Liver (tissue), 10 donors: Measurements from ENCODE around the gene POTEH. TPM values are rescaled to one million over a fixed set of nuclear protein-coding genes. Genes with fewer than 3 reads are reported as not detected.
"Not testable (repeated sequence)": the region's sequence is repeated elsewhere in the genome, so short reads cannot be mapped to it uniquely, and the experiment has no call there.

Source experiments
- DNase-seq: peaks from one replicate; pipeline ENCODE4 v3.0.0-alpha.2; 2017; ENCODE audit warnings: low spot score
- H3K27ac ChIP-seq, 2 donors: one replicate each; pipeline ENCODE4 v1.7.0; 2013; ENCODE audit warnings: inconsistent platforms in 2 of 2, low read length in 2 of 2, control low read depth in 1 of 2, low read depth in 1 of 2, mild to moderate bottlenecking in 1 of 2
- H3K27me3 ChIP-seq, 4 donors: one replicate each; pipeline versions ENCODE4 v1.6.1 to v1.7.0; 2013; ENCODE audit warnings: low read length in 3 of 4, inconsistent platforms in 1 of 4, mild to moderate bottlenecking in 1 of 4, moderate library complexity in 1 of 4; ENCODE audit not compliant: control insufficient read depth in 4 of 4, insufficient read depth in 4 of 4
- H3K36me3 ChIP-seq, 4 donors: one replicate each; pipeline versions ENCODE4 v1.6.1 to v1.7.0; 2013; ENCODE audit warnings: low read length in 3 of 4, mild to moderate bottlenecking in 3 of 4, low read depth in 1 of 4, moderate library complexity in 1 of 4; ENCODE audit not compliant: control insufficient read depth in 4 of 4, insufficient read depth in 3 of 4
- H3K4me1 ChIP-seq, 4 donors: one replicate each; pipeline versions ENCODE4 v1.6.1 to v1.7.0; 2013; ENCODE audit warnings: low read length in 3 of 4, mild to moderate bottlenecking in 3 of 4, moderate library complexity in 1 of 4; ENCODE audit not compliant: control insufficient read depth in 4 of 4, insufficient read depth in 4 of 4
- H3K4me3 ChIP-seq, 3 donors: one replicate each; pipeline versions ENCODE4 v1.6.1 to v1.7.0; 2013; ENCODE audit warnings: low read length in 3 of 3, control low read depth in 1 of 3, low read depth in 1 of 3, mild to moderate bottlenecking in 1 of 3
- H3K9ac ChIP-seq, 2 donors: one replicate each; pipeline ENCODE4 v1.7.0; 2013; ENCODE audit warnings: low read length in 2 of 2, mild to moderate bottlenecking in 2 of 2, moderate library complexity in 2 of 2, control low read depth in 1 of 2, low read depth in 1 of 2
- H3K9me3 ChIP-seq, 4 donors: one replicate each; pipeline versions ENCODE4 v1.6.1 to v1.7.0; 2013; ENCODE audit warnings: low read length in 3 of 4; ENCODE audit not compliant: control insufficient read depth in 4 of 4
- WGBS: extraction: QIAGEN DNeasy Blood & Tissue Kit; methylation state at CpG from one replicate; pipeline ENCODE4 v1.1.7; 2013; 5-methylcytosine and 5-hydroxymethylcytosine counted together
- polyA plus RNA-seq, 2 donors: library from polyadenylated mRNA; stranded (reverse) in 1 of 2; unstranded in 1 of 2; fragments of 200-250 nt in 1 of 2; fragments of >200 nt in 1 of 2; fragmentation: Nextera tagmentation in 1 of 2; extraction: Ambion mirVana in 1 of 2; gene quantifications; one replicate each; pipeline versions ENCODE4 v1.2.1 to v1.2.3, GENCODE V29; 2013 to 2015
- small RNA-seq: library from RNA; depleted of rRNA; stranded (forward); fragments of <200 nt; gene quantifications from one replicate; pipeline ENCODE3, GENCODE V24; 2014
- total RNA-seq, 2 donors: library from RNA; depleted of rRNA; stranded (reverse); fragments of >200 nt; gene quantifications; one replicate each; pipeline ENCODE4 v1.2.3, GENCODE V29; 2014
- donor health status: healthy.
- donor health status: healthy.
- donor health status: healthy.
- donor health status: healthy.
- donor health status: healthy.

The POTEH gene
- total and polyA plus RNA-seq, 4 donors = not detected

GRCh38 chr22:15749181-15749970 is 59.5 kb downstream of the POTEH start:
- not testable (repeated sequence) for H3K27me3 ChIP-seq, H3K4me3 ChIP-seq, H3K36me3 ChIP-seq, DNase-seq, H3K4me1 ChIP-seq, H3K9ac ChIP-seq, H3K9me3 ChIP-seq, H3K27ac ChIP-seq
- 66% methylated on average over 34 of the region's 41 CpGs for WGBS

- H3K4me3 ChIP-seq, H3K4me1 ChIP-seq, H3K9ac ChIP-seq, H3K36me3 ChIP-seq, DNase-seq, H3K27me3 ChIP-seq, H3K27ac ChIP-seq, H3K9me3 ChIP-seq: not testable (repeated sequence)
- WGBS = 86% methylated on average over 12 of the region's 28 CpGs
These were observed 69.7 kb downstream of the POTEH start for GRCh38 chr22:15759443-15760097.

GRCh38 chr22:15760388-15761150 is 70.7 kb downstream of the POTEH start:
- H3K36me3 ChIP-seq, DNase-seq, H3K4me1 ChIP-seq, H3K9me3 ChIP-seq, H3K27me3 ChIP-seq, H3K4me3 ChIP-seq, H3K27ac ChIP-seq, H3K9ac ChIP-seq: not testable (repeated sequence)
- 91% methylated on average over 17 of the region's 44 CpGs for WGBS

- H3K27me3 ChIP-seq, H3K9me3 ChIP-seq, H3K27ac ChIP-seq, H3K9ac ChIP-seq, DNase-seq, H3K4me3 ChIP-seq, H3K4me1 ChIP-seq, H3K36me3 ChIP-seq: not testable (repeated sequence)
- WGBS = 87% methylated on average over 26 of the region's 30 CpGs
These were observed 71.4 kb downstream of the POTEH start for GRCh38 chr22:15761151-15761777.

- not testable (repeated sequence) for H3K9ac ChIP-seq, DNase-seq, H3K36me3 ChIP-seq, H3K4me1 ChIP-seq, H3K9me3 ChIP-seq, H3K4me3 ChIP-seq, H3K27ac ChIP-seq, H3K27me3 ChIP-seq
- no CpG with 5 or more reads among the region's 1 CpG for WGBS
These were observed 73.7 kb downstream of the POTEH start for GRCh38 chr22:15763559-15763958.

Small RNA genes lying within 50 kb of the gene (small RNA-seq; reads per million reads assigned to genes)
- gene RNU6-816P = not detected

Other genes with a start within 250 kb of the POTEH start
- not detected for gene OR11H1, start 161.8 kb upstream of the POTEH start, total RNA-seq
- gene OR11H1, start 161.8 kb upstream of the POTEH start, polyA plus RNA-seq = not detected